Lung (tissue), 12 donors: ENCODE measurements around the gene KIF18A. TPM values are rescaled to one million over a fixed set of nuclear protein-coding genes. Genes with fewer than 3 reads are reported as not detected.
"Not testable (repeated sequence)": the region's sequence is repeated elsewhere in the genome, so short reads cannot be mapped to it uniquely, and the experiment has no call there.

Source experiments
- ATAC-seq: fragments of 200-7000 bp; cut with Tn5 transposase; one replicate; pipeline ENCODE4 v1.9.1; 2020; ENCODE audit warnings: moderate number of reproducible peaks; ENCODE audit not compliant: insufficient read depth, low FRiP score
- DNase-seq, 3 donors: peaks; one replicate each; pipeline ENCODE4 v3.0.0-alpha.2; 2013 to 2017
- H3K27ac ChIP-seq, 2 donors: one replicate each; pipeline ENCODE4 v1.5.1; 2013; ENCODE audit warnings: mild to moderate bottlenecking in 2 of 2, moderate library complexity in 2 of 2, control low read depth in 1 of 2, inconsistent platforms in 1 of 2, low read depth in 1 of 2, low read length in 1 of 2
- H3K27me3 ChIP-seq, 3 donors: one replicate each; pipeline ENCODE4 v1.5.1; 2013; ENCODE audit warnings: low read length in 2 of 3; ENCODE audit not compliant: control insufficient read depth in 3 of 3, insufficient read depth in 3 of 3
- H3K36me3 ChIP-seq, 4 donors: one replicate each; pipeline ENCODE4 v1.5.1; 2013; ENCODE audit warnings: low read length in 4 of 4, mild to moderate bottlenecking in 1 of 4, moderate library complexity in 1 of 4; ENCODE audit not compliant: control insufficient read depth in 4 of 4, insufficient read depth in 4 of 4
- H3K4me1 ChIP-seq, 5 donors: one replicate each; pipeline ENCODE4 v1.5.1; 2013; ENCODE audit warnings: low read length in 5 of 5, mild to moderate bottlenecking in 2 of 5, moderate library complexity in 1 of 5; ENCODE audit not compliant: control insufficient read depth in 5 of 5, insufficient read depth in 5 of 5
- H3K4me3 ChIP-seq: one replicate; pipeline ENCODE4 v1.5.1; 2013; ENCODE audit warnings: mild to moderate bottlenecking, control low read depth, moderate library complexity
- H3K9ac ChIP-seq, 2 donors: one replicate each; pipeline ENCODE4 v1.5.1; 2013; ENCODE audit warnings: low read length in 2 of 2, control low read depth in 1 of 2; ENCODE audit not compliant: insufficient read depth in 1 of 2
- H3K9me3 ChIP-seq, 4 donors: one replicate each; pipeline ENCODE4 v1.5.1; 2013; ENCODE audit warnings: low read length in 3 of 4, mild to moderate bottlenecking in 1 of 4, moderate library complexity in 1 of 4; ENCODE audit not compliant: control insufficient read depth in 4 of 4, insufficient read depth in 3 of 4
- WGBS, 2 donors: extraction: QIAGEN DNeasy Blood & Tissue Kit; methylation state at CpG; one replicate each; pipeline ENCODE4 v1.1.7; 2013; 5-methylcytosine and 5-hydroxymethylcytosine counted together
- polyA plus RNA-seq, 2 donors: library from polyadenylated mRNA; stranded (reverse); fragments of 200-250 nt; gene quantifications; one replicate each; pipeline ENCODE4 v1.2.1, GENCODE V29; 2013
- total RNA-seq, 2 donors: library from RNA; depleted of rRNA in 1 of 2; stranded (reverse); fragments of >200 nt in 1 of 2; gene quantifications; one replicate each; pipeline ENCODE4 v1.2.1, GENCODE V29; 2014 to 2021
- TF ChIP-seq, protein P1 (sequence below): IDR thresholded peaks from 2 replicates; pipeline ENCODE4 v1.5.1; 2012; ENCODE audit warnings: mild to moderate bottlenecking; ENCODE audit errors: control extremely low read depth, extremely low read depth
- donor health status: control.
- donor health status: control.
- donor health status: Bipolar disorder and iron deficiency.
- donor health status: healthy.
- donor health status: DM: yes; HTN: yes; CAD: no.

KIF18A gene
- total and polyA plus RNA-seq, 4 donors, result 0.78 to 7.5 (median 1.3) TPM

- DNase-seq, result no peak
- WGBS, 2 donors, result 96 to 98% methylated on average over 3 of the region's 3 CpGs
- Histone ChIP-seq H3K27me3 (no peaks in the 10 kb centered on the region), H3K27ac (no peak overlapping the region), H3K4me3 (no peak overlapping the region), H3K9ac (no peak overlapping the region), H3K9me3 (peaks cover 0 to 23% (median 8%) of the 10 kb centered on the region in 4 donors), H3K36me3 (peaks cover 0 to 8% (median 5%) of the 10 kb centered on the region in 4 donors), H3K4me1 (no peaks in the 10 kb centered on the region)
- no peak for ATAC-seq
- TF ChIP-seq, protein P1, sequence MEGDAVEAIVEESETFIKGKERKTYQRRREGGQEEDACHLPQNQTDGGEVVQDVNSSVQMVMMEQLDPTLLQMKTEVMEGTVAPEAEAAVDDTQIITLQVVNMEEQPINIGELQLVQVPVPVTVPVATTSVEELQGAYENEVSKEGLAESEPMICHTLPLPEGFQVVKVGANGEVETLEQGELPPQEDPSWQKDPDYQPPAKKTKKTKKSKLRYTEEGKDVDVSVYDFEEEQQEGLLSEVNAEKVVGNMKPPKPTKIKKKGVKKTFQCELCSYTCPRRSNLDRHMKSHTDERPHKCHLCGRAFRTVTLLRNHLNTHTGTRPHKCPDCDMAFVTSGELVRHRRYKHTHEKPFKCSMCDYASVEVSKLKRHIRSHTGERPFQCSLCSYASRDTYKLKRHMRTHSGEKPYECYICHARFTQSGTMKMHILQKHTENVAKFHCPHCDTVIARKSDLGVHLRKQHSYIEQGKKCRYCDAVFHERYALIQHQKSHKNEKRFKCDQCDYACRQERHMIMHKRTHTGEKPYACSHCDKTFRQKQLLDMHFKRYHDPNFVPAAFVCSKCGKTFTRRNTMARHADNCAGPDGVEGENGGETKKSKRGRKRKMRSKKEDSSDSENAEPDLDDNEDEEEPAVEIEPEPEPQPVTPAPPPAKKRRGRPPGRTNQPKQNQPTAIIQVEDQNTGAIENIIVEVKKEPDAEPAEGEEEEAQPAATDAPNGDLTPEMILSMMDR, result no peak
These were observed 29.4 kb upstream of the KIF18A start for GRCh38 chr11:28137366-28137765.

DNA sequence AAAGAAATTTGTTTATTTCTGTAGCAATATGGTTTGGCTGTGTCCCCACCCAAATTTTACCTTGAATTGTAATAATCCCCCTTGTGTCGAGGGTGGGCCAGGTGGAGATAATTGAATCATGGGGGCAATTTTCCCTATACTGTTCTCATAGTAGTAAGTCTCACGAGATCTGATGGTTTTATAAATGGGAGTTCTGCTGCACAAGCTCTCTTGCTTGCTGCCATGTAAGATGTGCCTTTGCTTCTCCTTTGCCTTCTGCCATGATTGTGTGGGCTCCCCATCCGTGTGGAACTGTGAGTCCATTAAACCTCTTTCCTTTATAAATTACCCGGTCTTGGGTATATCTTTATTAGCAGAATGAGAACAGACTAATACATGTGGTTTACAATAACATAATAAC, 28.2 kb upstream of the KIF18A start:
- not testable (repeated sequence) for H3K9ac ChIP-seq, H3K27ac ChIP-seq, H3K4me3 ChIP-seq, H3K4me1 ChIP-seq, DNase-seq, ATAC-seq, H3K27me3 ChIP-seq, H3K36me3 ChIP-seq
- peaks cover 0 to 23% (median 8%) of the 10 kb centered on the region in 4 donors for H3K9me3 ChIP-seq
- 91 to 98% methylated on average over 4 of the region's 4 CpGs for WGBS, 2 donors

DNA sequence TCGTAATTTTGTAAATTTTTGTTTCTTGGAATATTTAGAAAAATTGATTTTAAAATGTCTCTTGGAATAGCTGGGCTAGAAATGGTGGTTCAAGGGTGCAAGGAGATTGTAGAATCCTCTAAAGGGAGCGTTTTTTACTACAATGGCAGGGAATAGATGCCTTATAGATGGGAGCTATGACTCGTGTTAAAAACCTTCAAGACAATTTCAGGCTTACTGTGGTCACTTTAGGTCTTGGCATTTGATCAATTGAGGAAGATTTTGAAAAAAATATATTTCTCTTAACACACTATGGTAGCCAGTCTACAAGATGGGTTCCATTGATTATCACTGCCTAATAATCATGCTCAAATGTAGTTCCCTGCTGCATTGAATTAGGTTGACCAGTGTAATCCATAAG, 25.2 kb upstream of the KIF18A start:
- peaks cover 0 to 8% (median 0%) of the 10 kb centered on the region in 4 donors for H3K9me3 ChIP-seq
- H3K27me3 ChIP-seq, result no peaks in the 10 kb centered on the region
- H3K27ac ChIP-seq, result no peak overlapping the region
- no peak overlapping the region for H3K9ac ChIP-seq
- DNase-seq (no peak), ATAC-seq (no peak)
- TF ChIP-seq, protein P1, result no peak
- H3K4me1 ChIP-seq, result no peaks in the 10 kb centered on the region
- WGBS, 2 donors, result 95 to 97% methylated on average over 3 of the region's 3 CpGs
- H3K4me3 ChIP-seq, result no peak overlapping the region
- H3K36me3 ChIP-seq, result peaks cover 0 to 7% (median 2%) of the 10 kb centered on the region in 4 donors

GRCh38 chr11:28132548-28132947, 24.6 kb upstream of the KIF18A start:
- Histone ChIP-seq H3K9ac (no peak overlapping the region), H3K36me3 (peaks cover 0 to 7% (median 2%) of the 10 kb centered on the region in 4 donors), H3K27me3 (no peaks in the 10 kb centered on the region), H3K4me1 (no peaks in the 10 kb centered on the region), H3K4me3 (no peak overlapping the region), H3K27ac (no peak overlapping the region), H3K9me3 (peaks cover 0 to 3% (median 0%) of the 10 kb centered on the region in 4 donors)
- TF ChIP-seq, protein P1, result no peak
- DNase-seq (no peak), ATAC-seq (no peak)
- WGBS, 2 donors, result 55 to 56% methylated on average over 1 of the region's 1 CpG
